ENCODE results near the gene TRPM3. TPM values are rescaled to one million over a fixed set of nuclear protein-coding genes. Genes with fewer than 3 reads are reported as not detected.

The TRPM3 gene
- total and polyA plus RNA-seq, 4 donors, result 0.07 to 0.89 (median 0.67) TPM

DNA sequence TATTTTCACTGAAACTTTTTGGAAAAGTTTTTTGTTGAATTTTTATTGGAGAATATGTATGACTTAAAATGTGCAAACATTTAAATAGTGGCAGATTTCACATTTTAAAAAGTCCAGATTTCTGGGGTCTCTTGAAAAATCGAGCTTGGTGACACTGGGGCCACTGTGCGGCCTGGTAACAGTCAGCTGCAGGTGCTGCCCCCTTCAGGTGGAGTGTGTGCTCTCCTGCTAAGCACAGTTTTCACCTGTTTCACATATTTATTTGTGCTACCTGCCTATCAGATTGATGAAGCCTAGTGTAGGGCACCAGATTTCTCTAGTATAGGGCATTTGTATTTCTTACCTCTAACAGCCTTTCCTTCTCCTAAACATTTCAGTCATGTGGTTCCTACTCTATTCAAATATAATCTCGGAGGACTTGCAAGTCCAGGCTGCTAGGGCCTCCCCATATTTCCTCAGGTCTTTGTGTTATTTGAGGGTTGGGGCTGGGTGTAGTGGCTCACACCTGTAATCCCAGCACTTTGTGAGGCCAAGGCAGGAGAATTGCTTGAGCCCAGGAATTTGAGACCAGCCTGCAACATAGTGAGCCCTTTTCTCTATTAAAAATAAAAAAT is 611.2 kb downstream of the TRPM3 start:
- 81% methylated on average over 3 of the region's 3 CpGs for WGBS

GRCh38 chr9:70506159-70506558 is 615.3 kb downstream of the TRPM3 start:
- Histone ChIP-seq H3K4me3 (ENCODE audit: low read depth in 1 of 3, low read length in 3 of 3) (no peak overlapping the region), H3K27ac (ENCODE audit: low read depth in 1 of 2, low read length in 2 of 2) (no peak overlapping the region), H3K9ac (ENCODE audit: low read depth in 1 of 2, low read length in 2 of 2) (no peak overlapping the region), H3K4me1 (ENCODE audit: control insufficient read depth in 4 of 4, insufficient read depth in 4 of 4, low read length in 3 of 4) (no peaks in the 10 kb centered on the region), H3K9me3 (ENCODE audit: control insufficient read depth in 4 of 4, low read length in 3 of 4) (no peaks in the 10 kb centered on the region), H3K36me3 (ENCODE audit: control insufficient read depth in 4 of 4, insufficient read depth in 3 of 4, low read depth in 1 of 4, low read length in 3 of 4) (no peaks in the 10 kb centered on the region), H3K27me3 (ENCODE audit: control insufficient read depth in 4 of 4, insufficient read depth in 4 of 4, low read length in 3 of 4) (no peaks in the 10 kb centered on the region)
- TF ChIP-seq, protein P1, sequence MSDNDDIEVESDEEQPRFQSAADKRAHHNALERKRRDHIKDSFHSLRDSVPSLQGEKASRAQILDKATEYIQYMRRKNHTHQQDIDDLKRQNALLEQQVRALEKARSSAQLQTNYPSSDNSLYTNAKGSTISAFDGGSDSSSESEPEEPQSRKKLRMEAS (IDR thresholded peaks at IDR 0.05), result no peak
- TF ChIP-seq, protein P2, sequence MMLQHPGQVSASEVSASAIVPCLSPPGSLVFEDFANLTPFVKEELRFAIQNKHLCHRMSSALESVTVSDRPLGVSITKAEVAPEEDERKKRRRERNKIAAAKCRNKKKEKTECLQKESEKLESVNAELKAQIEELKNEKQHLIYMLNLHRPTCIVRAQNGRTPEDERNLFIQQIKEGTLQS (IDR thresholded peaks at IDR 0.05), result no peak
- TF ChIP-seq EGR1 (IDR thresholded peaks at IDR 0.05; ENCODE audit: low read depth in 2 of 2) (no peak), RAD21 (IDR thresholded peaks at IDR 0.05) (no peak), FOXA1 (IDR thresholded peaks at IDR 0.05) (no peak), JUND (IDR thresholded peaks at IDR 0.05) (no peak), NR2F2 (IDR thresholded peaks at IDR 0.05) (no peak), RXRA (IDR thresholded peaks at IDR 0.05) (no peak)
- TF ChIP-seq, protein P3, sequence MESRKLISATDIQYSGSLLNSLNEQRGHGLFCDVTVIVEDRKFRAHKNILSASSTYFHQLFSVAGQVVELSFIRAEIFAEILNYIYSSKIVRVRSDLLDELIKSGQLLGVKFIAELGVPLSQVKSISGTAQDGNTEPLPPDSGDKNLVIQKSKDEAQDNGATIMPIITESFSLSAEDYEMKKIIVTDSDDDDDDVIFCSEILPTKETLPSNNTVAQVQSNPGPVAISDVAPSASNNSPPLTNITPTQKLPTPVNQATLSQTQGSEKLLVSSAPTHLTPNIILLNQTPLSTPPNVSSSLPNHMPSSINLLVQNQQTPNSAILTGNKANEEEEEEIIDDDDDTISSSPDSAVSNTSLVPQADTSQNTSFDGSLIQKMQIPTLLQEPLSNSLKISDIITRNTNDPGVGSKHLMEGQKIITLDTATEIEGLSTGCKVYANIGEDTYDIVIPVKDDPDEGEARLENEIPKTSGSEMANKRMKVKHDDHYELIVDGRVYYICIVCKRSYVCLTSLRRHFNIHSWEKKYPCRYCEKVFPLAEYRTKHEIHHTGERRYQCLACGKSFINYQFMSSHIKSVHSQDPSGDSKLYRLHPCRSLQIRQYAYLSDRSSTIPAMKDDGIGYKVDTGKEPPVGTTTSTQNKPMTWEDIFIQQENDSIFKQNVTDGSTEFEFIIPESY (IDR thresholded peaks at IDR 0.05), result no peak
- no peak for DNase-seq (ENCODE audit: low spot score)
- 88% methylated on average over 2 of the region's 2 CpGs for WGBS

More for the DNA sequence above, 611.2 kb downstream of the TRPM3 start:
- Histone ChIP-seq H3K27me3 (ENCODE audit: control insufficient read depth in 4 of 4, insufficient read depth in 4 of 4, low read length in 3 of 4) (no peaks in the 10 kb centered on the region), H3K36me3 (ENCODE audit: control insufficient read depth in 4 of 4, insufficient read depth in 3 of 4, low read depth in 1 of 4, low read length in 3 of 4) (no peaks in the 10 kb centered on the region), H3K9ac (ENCODE audit: low read depth in 1 of 2, low read length in 2 of 2) (no peak overlapping the region), H3K9me3 (ENCODE audit: control insufficient read depth in 4 of 4, low read length in 3 of 4) (no peaks in the 10 kb centered on the region), H3K4me1 (ENCODE audit: control insufficient read depth in 4 of 4, insufficient read depth in 4 of 4, low read length in 3 of 4) (no peaks in the 10 kb centered on the region), H3K4me3 (ENCODE audit: low read depth in 1 of 3, low read length in 3 of 3) (no peak overlapping the region), H3K27ac (ENCODE audit: low read depth in 1 of 2, low read length in 2 of 2) (no peak overlapping the region)
- peak; percentile 57 for DNase-seq (ENCODE audit: low spot score)
- TF ChIP-seq SP1 (IDR thresholded peaks at IDR 0.05), result no peak
- no peak for TF ChIP-seq EGR1 (IDR thresholded peaks at IDR 0.05; ENCODE audit: low read depth in 2 of 2)
- TF ChIP-seq, protein P4, sequence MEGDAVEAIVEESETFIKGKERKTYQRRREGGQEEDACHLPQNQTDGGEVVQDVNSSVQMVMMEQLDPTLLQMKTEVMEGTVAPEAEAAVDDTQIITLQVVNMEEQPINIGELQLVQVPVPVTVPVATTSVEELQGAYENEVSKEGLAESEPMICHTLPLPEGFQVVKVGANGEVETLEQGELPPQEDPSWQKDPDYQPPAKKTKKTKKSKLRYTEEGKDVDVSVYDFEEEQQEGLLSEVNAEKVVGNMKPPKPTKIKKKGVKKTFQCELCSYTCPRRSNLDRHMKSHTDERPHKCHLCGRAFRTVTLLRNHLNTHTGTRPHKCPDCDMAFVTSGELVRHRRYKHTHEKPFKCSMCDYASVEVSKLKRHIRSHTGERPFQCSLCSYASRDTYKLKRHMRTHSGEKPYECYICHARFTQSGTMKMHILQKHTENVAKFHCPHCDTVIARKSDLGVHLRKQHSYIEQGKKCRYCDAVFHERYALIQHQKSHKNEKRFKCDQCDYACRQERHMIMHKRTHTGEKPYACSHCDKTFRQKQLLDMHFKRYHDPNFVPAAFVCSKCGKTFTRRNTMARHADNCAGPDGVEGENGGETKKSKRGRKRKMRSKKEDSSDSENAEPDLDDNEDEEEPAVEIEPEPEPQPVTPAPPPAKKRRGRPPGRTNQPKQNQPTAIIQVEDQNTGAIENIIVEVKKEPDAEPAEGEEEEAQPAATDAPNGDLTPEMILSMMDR (IDR thresholded peaks at IDR 0.05; ENCODE audit: low read depth, low read length, missing input control), result peak; percentile 47
- TF ChIP-seq, protein P1 (IDR thresholded peaks at IDR 0.05), result no peak
- TF ChIP-seq RAD21 (IDR thresholded peaks at IDR 0.05), result peak; percentile 55 to 75

DNA sequence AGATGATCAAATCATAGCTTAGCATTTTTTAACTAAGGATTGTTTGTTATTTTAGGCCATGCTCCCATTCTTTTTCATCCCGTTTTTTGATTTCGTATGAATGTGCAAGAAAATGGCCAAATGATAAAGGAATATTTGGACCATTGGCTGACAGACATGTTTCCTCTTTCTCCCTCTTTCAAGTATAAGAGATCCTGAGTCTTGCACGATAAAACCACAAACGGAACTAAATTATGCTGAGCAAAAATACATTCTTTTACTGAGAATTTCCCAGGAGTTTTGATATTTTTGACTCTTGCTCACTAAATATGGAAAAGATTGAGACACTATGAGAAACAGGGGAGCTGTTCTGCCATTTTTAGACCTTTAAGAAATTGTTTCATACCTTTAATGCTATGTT is 616.6 kb downstream of the TRPM3 start:
- no peak for DNase-seq (ENCODE audit: low spot score)
- H3K27me3 ChIP-seq (ENCODE audit: control insufficient read depth in 4 of 4, insufficient read depth in 4 of 4, low read length in 3 of 4), result no peaks in the 10 kb centered on the region
- no peaks in the 10 kb centered on the region for H3K36me3 ChIP-seq (ENCODE audit: control insufficient read depth in 4 of 4, insufficient read depth in 3 of 4, low read depth in 1 of 4, low read length in 3 of 4)
- H3K4me3 ChIP-seq (ENCODE audit: low read depth in 1 of 3, low read length in 3 of 3), result no peak overlapping the region
- H3K9me3 ChIP-seq (ENCODE audit: control insufficient read depth in 4 of 4, low read length in 3 of 4), result no peaks in the 10 kb centered on the region
- no peak overlapping the region for H3K27ac ChIP-seq (ENCODE audit: low read depth in 1 of 2, low read length in 2 of 2)
- H3K9ac ChIP-seq (ENCODE audit: low read depth in 1 of 2, low read length in 2 of 2), result no peak overlapping the region
- no peaks in the 10 kb centered on the region for H3K4me1 ChIP-seq (ENCODE audit: control insufficient read depth in 4 of 4, insufficient read depth in 4 of 4, low read length in 3 of 4)
- WGBS, result 70% methylated on average over 4 of the region's 4 CpGs
- TF ChIP-seq NR2F2 (IDR thresholded peaks at IDR 0.05) (no peak), JUND (IDR thresholded peaks at IDR 0.05) (no peak), GABPA (IDR thresholded peaks at IDR 0.05 in 1 of 2, conservative IDR thresholded peaks at IDR 0.05 in 1 of 2) (no peak), RAD21 (IDR thresholded peaks at IDR 0.05) (no peak), YY1 (IDR thresholded peaks at IDR 0.05) (no peak), FOXA2 (IDR thresholded peaks at IDR 0.05) (no peak), REST (IDR thresholded peaks at IDR 0.05) (no peak), HNF4G (IDR thresholded peaks at IDR 0.05) (no peak)
- TF ChIP-seq, protein P2 (IDR thresholded peaks at IDR 0.05), result no peak
- TF ChIP-seq, protein P4 (IDR thresholded peaks at IDR 0.05; ENCODE audit: low read depth, low read length, missing input control), result no peak

Measured in liver (tissue), 9 donors.